HG03045 (cell line): ENCODE measurements around the gene KIF25.

ENCODE experiments used
- ATAC-seq: cut with Tn5 transposase; IDR thresholded peaks from one replicate; pipeline ENCODE4 v1.9.1; 2021; ENCODE audit warnings: mild to moderate bottlenecking, moderate library complexity; ENCODE audit not compliant: unreplicated experiment

KIF25 gene

DNA sequence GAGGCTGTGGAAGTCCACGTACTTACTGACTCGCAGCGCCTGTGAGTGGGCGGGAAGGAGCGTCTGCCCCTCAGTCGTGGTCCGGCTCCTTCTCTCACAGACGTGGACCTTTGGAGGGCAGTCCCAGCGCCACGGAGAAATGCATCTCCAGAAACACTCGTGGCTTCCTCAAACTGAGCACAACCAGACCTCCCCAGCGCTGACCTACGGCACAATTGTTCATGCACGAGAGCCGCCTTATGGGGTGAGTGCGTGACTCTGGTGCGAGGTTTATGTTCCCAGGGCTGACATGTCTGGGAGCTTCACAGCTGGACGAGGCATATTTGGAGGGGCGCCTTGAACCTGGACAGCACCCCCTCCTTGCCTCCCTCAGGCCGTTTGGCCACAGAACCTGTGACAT is 51.8 kb downstream of the KIF25 start:
- no peak for ATAC-seq

DNA sequence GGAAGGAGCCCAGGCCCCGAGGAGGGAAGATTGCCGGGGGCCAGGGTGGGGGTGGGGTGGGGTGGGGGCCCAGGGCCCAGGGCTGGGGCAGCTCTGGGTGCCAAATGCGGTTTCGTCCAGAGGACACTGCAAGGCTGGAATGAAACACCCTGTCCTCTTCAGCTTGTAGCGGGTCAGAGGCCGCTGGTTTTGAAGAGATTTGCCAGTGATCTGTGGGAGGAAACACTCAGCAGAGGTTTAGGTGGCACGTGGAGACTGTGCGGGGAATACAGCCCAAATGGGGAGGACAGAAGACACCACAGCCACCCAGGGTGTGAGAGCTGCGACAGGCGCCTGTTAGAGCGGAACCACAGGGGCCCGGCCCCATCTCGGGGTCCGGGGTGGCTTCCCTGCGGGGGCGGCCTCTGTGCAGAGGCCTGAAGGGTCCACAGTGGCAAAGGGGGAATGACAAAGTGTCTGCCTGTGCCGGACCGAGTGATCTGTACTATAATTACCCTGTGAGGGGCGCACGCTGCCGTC is 52.3 kb downstream of the KIF25 start:
- ATAC-seq = no peak

DNA sequence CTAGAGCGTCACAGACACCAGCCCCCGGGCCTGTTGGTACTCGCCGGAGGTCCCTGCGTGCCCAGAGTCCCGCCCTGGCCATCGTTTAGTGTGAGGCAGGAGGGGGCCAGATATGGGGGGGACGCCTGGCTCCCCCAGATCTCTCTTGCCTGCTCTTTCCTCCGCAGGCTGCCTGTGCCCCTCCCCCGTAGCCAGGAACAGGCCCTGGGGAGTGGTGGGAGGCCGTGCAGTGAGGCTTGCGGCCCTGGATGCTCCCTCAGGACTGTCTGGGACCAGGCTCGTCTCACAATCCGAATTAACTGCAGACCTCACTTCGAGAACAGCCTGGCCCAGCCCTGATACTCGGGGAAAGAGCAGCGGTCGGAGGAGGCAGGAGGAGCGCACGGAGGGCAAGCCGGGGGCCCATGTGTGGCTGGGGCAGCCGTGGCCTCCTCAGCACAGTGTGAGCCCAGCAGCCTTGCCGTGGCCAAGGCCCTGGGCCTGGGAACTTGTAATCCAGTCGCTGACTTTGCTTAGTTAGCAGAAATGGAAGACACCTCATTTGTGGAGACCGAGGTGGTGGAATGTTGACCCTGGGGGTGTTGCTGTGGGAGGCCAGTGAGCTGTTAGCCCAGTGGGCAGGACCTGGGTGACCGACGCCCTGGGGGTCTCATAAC is 52.9 kb downstream of the KIF25 start:
- no peak for ATAC-seq

DNA sequence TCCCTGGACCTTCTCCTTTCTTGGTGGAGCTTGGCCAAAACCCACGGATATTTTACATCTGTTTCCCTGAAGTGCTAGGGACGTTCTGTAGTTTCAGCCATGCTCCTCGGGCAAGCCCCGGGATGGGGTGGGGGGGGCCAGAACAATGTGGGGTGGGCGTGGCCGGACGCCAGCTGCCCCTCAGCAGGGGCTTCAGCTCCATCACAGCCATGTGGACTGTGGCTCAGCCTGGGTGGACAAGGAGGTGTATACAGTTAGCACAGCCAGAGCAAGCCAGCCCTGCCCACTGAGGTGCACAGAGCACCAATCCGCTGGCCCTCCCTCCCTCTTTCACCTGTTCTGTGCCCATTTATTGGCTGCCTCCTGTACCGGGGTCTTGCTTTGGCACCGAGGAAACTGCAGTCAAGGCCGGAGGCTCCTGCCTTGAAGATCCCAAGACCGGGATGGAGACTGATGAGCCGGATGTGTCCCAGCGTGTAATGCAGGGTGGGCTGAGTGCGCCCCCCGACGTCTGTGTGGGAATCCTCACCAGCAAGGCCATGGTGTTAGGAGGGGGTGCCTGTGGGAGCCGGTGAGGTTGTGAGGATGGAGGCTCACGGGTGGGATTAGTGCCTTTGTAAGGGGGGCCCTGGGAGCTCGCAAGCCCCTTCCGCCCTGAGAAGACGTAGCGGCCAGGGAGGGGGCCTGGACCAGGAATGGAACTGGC is 53.6 kb downstream of the KIF25 start:
- ATAC-seq = no peak

DNA sequence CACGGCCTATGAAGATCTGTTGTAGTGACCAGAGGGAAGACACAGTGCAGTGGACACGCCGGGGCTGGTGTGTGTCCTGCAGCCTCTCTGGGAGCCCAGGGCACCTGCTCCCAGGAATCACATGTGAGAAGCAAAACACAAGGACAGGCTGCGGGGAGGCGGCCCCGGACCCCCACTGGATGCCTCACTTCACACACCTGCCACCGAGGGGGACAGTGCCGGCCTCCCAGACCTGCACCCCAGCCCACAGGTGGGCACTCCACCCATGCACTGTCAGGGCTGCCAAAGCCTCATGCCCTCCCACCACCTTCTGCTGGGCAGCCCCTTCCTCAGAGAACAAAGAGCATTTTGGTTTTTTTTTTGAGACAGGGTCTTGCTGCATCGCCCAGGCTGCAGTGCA is 54.2 kb downstream of the KIF25 start:
- no peak for ATAC-seq

DNA sequence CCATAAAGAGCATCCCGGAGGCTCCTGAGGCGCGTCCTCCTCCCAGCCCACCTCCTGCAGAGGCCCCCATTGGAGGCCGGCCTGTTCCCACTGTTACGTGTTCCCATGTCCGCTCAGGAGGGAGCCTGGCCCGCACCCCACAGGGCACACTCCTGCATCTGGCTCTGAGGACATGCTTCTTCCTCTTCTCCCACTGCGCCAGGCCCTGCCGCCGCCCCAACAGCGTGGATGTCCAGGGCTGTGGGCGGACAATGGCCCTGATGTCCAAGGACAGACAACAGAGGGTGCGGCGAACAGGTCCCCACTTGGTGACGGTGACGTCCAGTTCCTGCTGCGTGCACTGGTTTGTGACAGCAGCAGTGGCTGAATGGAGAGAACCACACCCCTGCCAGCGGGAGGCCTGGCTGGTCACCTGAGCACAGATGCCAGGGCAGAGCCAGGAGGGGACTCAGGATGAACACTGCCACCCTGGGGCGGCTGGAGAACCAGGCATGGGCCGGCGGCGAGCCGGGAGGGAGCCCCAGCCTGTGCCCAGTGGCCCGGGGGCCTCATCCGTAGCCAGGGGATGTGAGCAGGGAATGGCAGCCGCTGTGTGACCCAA is 54.9 kb downstream of the KIF25 start:
- ATAC-seq = no peak

DNA sequence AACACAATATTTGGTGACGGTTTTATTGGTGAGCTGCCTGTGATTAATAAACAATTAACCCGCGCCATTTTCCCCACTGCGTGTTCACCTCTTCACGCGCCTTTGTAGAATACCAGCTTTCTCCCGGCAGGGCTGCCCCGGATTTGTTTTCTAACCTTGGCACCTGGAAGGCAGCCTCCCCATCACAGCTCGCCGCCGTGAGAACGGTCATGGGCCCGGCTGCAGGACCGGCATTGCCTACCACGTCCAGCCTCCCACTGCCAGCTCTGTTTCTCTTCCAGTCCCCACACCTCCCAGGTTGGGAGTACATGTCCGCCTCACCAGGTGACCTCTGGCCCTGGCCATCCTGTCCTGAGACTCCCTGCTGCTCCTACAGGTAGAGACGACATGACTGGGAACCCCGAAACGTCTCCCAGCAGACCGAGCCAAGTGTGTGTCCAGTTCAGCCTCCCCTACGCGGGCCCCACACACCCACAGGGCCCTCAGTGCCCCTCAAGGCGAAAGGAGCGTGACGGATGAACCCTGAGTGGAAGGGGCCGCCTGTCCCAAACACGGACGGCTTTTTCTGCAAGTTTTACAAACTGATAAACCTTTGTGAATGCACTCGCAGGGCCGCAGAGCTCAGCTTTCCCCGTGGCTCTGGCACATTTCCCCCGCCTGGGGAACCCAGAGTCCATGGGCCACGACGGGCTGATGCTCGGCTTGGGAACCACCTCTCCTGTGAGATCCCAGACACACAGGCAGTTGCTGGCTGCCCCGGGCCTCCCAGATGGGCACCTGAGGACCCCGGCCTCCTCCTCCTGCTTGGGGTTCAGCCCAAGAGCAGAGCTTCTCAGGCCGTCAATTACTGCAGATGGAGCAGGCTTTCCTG is 55.9 kb downstream of the KIF25 start:
- no peak for ATAC-seq

DNA sequence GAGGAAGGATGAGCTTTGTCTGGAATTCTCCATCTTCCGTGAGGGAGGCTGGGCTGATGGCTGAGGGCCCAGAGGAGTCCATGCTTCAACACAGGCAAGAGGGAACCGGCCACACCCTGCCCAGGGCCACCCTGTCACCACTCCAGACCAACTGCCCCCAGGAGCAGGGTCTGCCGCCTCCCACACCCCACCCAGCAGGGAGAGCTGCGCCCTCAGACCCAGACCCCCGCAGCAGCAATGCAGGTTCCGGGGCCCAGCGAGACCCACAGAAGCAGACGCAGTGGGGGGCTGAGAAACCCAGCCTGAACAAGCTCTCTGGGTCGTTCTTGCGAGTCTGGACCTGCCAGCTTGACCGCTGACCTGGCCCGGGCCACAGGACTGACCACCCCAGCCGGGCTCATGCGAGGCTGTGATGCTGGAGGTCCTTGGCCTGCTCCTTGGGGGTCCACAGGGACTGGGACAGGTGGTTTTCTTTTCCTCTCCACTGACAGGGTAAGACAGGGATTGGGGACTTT is 56.5 kb downstream of the KIF25 start:
- ATAC-seq = no peak

DNA sequence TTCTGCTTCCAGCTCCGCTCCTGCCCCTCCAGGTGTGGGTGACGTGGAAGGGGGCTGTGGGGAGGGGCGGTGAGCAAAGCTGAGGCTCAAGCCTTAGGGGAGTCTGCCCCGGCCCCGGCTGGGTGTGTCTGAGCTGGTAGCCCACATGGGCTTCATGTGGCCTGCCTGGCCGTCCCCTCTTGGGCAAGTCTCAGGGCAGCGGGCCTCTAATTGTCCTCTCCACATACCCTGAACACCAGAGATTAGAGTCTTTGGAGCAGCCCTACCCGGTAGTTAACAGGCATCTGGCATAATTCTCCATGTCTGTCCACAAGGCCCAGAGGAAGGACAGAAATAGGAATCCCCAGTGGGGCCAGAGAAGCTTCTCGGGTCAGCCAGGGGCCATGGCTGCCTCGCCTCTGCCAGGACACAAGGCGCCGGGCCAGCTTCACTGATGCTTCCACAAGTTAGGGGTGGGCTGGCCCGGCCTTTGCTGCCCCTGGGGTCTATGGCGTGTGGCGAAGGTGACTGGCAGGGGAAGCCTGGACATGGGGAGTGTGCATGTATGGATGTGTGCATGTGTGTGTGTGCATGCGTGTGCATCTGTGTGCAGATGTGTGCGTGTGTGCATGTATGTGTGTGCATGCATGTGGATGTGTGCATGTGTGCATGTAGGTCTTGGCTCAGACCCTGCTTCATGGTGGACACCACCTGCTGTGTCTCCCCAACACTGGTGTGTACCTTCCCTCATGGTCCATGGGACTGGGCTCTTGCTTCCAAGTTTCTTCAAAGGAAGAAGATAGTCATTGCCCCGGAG is 57.5 kb downstream of the KIF25 start:
- no peak for ATAC-seq

DNA sequence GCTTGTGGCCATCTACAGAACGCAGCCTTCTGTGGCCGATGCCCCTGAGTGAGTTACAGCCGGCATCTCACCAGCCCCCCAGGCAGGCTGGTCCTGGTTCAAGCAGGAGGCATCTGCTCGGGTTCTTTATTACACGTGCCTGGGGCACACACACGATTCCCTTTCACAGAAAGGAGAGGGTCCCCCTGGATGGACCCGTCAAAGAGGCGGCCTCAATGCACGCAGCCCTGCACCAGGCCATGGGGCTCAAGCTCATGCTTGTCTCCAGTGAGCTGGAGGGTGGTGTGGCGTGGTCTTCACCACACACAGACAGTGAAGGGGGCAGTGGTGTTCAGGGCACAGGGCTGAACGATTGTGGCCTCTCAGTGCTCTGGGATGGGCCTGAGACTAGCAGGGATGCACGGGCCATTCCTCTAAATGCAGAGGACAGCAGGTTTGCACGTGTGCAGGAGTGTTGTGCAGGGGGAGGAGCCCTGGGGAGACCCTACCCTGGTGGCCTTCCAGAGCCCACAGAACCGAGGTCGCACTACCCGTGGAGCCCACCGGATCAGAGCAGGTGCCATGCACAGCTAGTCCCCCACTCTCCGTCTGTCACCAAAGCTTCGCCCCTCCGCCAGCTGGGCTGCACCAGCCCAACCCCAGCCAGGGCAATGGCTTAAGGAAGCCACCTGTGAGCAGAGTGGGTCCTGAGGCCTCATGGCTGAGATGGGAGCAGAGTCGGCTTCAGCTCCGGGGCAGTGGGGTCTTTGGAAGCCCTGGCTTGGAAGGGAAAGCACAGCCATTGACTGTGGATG is 58.4 kb downstream of the KIF25 start:
- no peak for ATAC-seq

DNA sequence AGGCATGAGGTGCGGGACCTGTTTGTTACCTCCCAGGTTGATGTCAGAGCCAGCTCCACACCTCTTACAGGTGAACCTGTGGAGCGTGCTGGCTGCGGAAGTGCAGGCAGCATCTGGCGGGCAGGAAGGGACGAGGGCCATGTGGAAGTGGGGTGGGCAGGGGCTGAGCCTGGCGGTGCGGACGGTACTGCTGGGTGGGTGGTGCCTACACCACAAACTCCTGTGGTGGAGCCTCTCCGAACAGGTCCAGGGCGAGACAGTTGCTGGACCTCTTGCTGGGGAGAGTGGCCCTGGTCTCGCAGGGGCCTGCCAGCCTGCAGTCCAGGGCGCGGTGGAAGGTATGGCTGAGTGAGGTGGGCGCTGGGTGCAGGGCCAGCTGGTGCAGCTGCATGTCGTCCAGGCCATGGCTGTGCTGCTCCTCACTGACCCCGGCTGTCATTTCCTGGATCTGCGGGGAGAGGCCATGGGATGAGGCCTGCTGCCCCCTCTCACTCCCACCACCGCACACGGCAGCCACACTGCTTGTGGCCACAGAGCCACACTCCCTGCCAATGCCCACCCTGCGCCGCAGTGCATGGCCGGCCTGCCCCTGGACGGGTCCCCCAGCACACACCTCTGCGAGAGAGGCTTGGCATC is 59.5 kb downstream of the KIF25 start:
- ATAC-seq = no peak

DNA sequence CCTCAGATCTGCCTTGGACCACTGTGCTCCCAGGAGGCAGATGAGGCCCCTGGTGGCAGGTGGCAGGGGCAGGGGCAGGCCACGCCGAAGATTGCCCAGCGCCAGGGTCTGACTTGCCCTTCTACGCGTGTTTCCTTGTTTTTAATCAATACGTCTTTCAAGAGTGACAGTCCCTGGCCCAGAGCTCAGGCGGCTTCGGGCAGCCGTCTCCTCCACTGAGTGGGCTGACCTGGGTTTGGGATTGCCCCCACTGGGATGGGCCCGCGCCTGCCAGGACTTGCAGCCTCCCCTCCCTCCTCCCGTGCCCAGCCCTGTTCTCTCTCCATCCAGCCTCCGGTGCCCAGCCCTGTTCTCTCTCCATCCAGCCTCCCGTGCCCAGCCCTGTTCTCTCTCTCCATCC is 60.4 kb downstream of the KIF25 start:
- no peak for ATAC-seq

DNA sequence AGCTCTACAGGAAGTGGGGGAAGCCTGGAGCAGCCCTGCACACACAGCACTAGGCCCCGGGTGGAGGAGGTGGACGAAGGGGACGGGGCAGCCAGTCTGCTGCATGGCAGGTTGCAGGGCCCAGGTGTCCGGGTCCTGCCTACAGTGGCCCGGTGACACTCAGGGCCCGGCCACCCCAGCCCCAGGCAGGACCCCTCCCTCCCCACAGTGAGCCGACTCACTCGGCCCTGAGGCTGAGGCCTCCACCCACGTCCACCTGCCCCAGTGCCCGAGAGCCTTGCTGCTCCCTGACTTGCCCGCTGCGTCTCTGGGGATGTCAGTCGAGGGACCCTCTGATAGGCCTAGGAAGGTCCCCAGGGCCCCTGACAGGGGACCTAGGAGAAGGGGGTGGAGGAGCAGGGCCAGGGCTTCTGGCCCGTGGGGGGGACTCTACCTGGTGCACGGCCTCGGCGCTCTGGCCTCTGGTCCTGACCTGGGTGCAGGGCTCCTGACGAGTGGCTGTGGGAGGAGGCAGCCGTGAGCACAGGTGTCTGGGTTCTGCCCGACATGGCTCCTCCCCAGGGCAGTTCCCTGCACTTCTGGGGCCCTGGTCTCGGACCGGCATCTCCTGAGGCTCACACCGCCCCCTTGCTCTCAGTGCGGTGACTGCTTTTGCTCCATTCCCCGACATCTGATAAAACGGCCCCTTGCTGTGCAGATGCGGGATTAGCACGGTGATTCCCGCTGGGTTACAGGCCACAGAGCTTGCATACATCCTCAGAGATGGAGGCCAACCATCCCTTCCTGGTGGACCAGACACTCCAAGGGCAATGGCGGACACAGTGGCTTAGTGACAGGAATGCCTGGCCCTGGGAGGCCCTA is 61.5 kb downstream of the KIF25 start:
- no peak for ATAC-seq

DNA sequence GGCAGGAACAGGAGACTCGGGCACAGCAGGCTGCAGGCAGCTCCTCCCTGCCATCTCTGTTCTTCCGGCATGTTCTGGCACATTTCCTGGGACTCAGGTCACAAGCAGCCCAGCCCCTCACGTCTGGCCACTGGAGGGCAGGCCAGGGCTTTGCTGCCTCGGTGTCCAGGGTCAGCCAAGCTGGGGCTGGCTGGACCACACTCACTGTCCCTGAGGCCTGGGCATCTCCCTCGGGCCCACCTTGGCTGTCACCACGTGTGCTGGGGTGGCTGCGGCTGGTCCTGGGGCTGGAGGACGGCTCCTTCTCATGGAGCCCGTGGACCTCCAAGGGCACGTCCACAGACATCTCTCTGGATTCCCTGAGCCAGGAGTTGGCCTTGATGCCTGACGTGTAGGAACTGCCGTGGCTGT is 63.1 kb downstream of the KIF25 start:
- ATAC-seq = no peak

DNA sequence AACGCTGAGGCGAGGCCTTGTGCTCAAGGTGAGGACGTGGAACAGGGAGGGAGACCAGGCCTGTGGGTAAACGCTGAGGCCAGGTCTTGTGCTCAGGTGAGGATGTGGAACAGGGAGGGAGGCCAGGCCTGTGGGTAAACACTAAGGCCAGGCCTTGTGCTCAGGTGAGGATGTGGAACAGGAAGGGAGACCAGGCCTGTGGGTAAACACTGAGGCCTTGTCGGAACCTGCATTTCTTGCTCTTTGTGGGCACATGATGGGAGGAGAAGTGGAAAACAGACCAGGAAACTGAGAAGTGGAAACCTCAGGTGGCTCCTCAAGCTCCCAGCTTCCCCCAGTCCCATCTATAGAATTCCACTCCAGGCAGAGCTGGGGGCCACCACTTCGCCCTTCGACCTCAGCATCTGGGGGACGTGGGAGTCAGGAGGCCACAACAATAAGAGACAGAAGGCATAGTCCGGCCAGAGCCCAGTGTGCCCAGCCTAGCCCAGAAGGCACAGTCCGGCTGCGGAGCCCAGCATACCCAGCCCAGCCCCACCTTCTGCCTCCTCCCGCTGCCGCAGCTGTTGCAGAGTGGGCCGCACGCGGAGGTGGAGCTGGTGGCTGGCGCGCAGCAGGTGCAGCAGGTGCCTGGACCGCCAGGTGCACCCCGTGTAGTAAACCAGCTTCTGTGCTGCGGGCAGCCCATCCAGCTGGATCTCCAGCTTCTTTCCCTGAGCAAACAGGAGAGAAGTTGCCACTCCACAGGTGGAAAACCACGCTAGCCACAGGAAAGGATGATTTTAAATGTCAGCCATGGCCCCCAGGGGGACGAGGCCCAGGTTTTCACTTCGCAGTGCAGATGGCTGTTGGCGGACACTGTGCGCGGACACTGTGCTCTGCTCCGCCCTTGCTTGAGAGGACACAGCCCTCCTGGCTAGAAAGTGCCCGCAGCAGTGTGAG is 64.1 kb downstream of the KIF25 start:
- no peak for ATAC-seq

DNA sequence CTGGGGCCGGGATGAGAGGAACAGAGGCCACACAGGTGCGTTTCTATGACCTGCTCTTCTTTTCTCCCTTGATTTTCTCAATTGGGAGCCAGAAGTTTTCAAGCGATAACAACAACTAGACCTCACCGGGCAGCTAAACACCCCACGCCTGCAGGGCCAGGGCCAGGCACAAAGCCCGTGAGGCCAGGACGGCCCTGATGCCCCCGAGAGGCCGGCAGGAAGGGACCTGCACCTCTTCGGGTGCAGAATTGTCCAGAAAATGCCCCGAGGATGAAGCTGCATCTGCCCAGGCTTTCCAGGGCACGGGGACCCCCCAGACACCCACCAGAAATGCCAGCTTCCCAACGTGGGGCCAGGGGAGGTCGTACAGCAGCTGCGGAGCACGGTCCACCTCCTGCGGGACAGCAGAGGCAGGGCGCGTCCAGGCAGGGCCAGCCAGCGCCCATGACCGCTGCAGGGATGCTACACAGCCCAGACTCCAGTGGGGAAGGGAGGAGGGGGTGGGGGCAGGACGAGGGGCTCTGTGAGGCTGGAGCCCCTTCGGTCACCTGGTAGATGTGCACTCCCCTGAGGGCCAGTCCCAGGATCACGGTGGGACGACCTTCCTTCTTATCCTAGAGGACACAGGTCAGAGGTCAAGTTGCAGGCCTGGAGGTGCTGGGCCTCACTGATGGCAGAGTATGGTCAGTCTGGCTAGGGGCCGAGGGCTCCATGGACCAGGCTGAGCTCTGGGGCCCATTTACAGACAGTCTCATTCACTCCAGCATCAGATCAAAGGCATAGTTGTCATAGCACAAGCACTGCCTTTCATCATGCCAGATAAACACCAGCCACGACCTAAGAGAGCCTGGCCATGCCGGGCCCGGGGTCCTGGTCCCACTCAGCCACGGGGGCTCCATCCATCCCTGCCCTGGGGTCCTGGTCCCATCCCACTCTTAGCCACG is 65.1 kb downstream of the KIF25 start:
- ATAC-seq = no peak
